Measurements from ENCODE around the gene FAF1. TPM values are rescaled to one million over a fixed set of nuclear protein-coding genes. Genes with fewer than 3 reads are reported as not detected.
"Not testable (repeated sequence)": the region's sequence is repeated elsewhere in the genome, so short reads cannot be mapped to it uniquely, and the experiment has no call there.

The FAF1 gene
- total RNA-seq, 1 donor from 2014 or later: 54.3 TPM

- no peak for TF ChIP-seq CTCF (IDR thresholded peaks at IDR 0.05; ENCODE audit: unreplicated experiment)
- H3K4me3 Mint-ChIP-seq (ENCODE audit: unreplicated experiment): no peak overlapping the region
- DNase-seq (ENCODE audit: low spot score): no peak
Observed at GRCh38 chr1:50913954-50914353, 46.1 kb downstream of the FAF1 start.

GRCh38 chr1:50910356-50910755 is 49.7 kb downstream of the FAF1 start:
- DNase-seq (ENCODE audit: low spot score); H3K9me3 Mint-ChIP-seq (ENCODE audit: unreplicated experiment); H3K4me3 Mint-ChIP-seq (ENCODE audit: unreplicated experiment); H3K27me3 Mint-ChIP-seq (ENCODE audit: unreplicated experiment); H3K4me1 Mint-ChIP-seq (ENCODE audit: unreplicated experiment); H3K27ac Mint-ChIP-seq (ENCODE audit: unreplicated experiment): not testable (repeated sequence)
- H3K36me3 Mint-ChIP-seq (ENCODE audit: low read depth, unreplicated experiment): peaks cover 21% of the 10 kb centered on the region

More at GRCh38 chr1:50913954-50914353, 46.1 kb downstream of the FAF1 start:
- H3K27me3 Mint-ChIP-seq (ENCODE audit: unreplicated experiment): peaks cover 4% of the 10 kb centered on the region
- H3K36me3 Mint-ChIP-seq (ENCODE audit: low read depth, unreplicated experiment): peaks cover 12% of the 10 kb centered on the region
- H3K27ac Mint-ChIP-seq (ENCODE audit: unreplicated experiment): no peak overlapping the region
- no peaks in the 10 kb centered on the region for H3K9me3 Mint-ChIP-seq (ENCODE audit: unreplicated experiment)
- peaks cover 5% of the 10 kb centered on the region for H3K4me1 Mint-ChIP-seq (ENCODE audit: unreplicated experiment)

- not testable (repeated sequence) for H3K4me1 Mint-ChIP-seq (ENCODE audit: unreplicated experiment); H3K27ac Mint-ChIP-seq (ENCODE audit: unreplicated experiment); H3K27me3 Mint-ChIP-seq (ENCODE audit: unreplicated experiment); DNase-seq (ENCODE audit: low spot score); H3K9me3 Mint-ChIP-seq (ENCODE audit: unreplicated experiment); H3K4me3 Mint-ChIP-seq (ENCODE audit: unreplicated experiment)
- H3K36me3 Mint-ChIP-seq (ENCODE audit: low read depth, unreplicated experiment): peaks cover 21% of the 10 kb centered on the region
Observed at GRCh38 chr1:50907610-50908009, 52.5 kb downstream of the FAF1 start.

GRCh38 chr1:50906050-50906449 is 54.0 kb downstream of the FAF1 start:
- peaks cover 21% of the 10 kb centered on the region for H3K36me3 Mint-ChIP-seq (ENCODE audit: low read depth, unreplicated experiment)
- not testable (repeated sequence) for H3K27ac Mint-ChIP-seq (ENCODE audit: unreplicated experiment); DNase-seq (ENCODE audit: low spot score); H3K27me3 Mint-ChIP-seq (ENCODE audit: unreplicated experiment); H3K4me1 Mint-ChIP-seq (ENCODE audit: unreplicated experiment); H3K9me3 Mint-ChIP-seq (ENCODE audit: unreplicated experiment); H3K4me3 Mint-ChIP-seq (ENCODE audit: unreplicated experiment)

- no peaks in the 10 kb centered on the region for H3K4me1 Mint-ChIP-seq (ENCODE audit: unreplicated experiment)
- no peak for DNase-seq (ENCODE audit: low spot score)
- no peak for TF ChIP-seq CTCF (IDR thresholded peaks at IDR 0.05; ENCODE audit: unreplicated experiment)
- H3K36me3 Mint-ChIP-seq (ENCODE audit: low read depth, unreplicated experiment): peaks cover 5% of the 10 kb centered on the region
- H3K9me3 Mint-ChIP-seq (ENCODE audit: unreplicated experiment): no peaks in the 10 kb centered on the region
- no peak overlapping the region for H3K27ac Mint-ChIP-seq (ENCODE audit: unreplicated experiment)
- peaks cover 2% of the 10 kb centered on the region for H3K27me3 Mint-ChIP-seq (ENCODE audit: unreplicated experiment)
- no peak overlapping the region for H3K4me3 Mint-ChIP-seq (ENCODE audit: unreplicated experiment)
Observed at GRCh38 chr1:50902419-50902818, 57.6 kb downstream of the FAF1 start.

- Mint-ChIP-seq H3K4me3 (ENCODE audit: unreplicated experiment) (no peak overlapping the region), H3K9me3 (ENCODE audit: unreplicated experiment) (no peaks in the 10 kb centered on the region), H3K27me3 (ENCODE audit: unreplicated experiment) (no peaks in the 10 kb centered on the region), H3K4me1 (ENCODE audit: unreplicated experiment) (no peaks in the 10 kb centered on the region), H3K27ac (ENCODE audit: unreplicated experiment) (no peak overlapping the region), H3K36me3 (ENCODE audit: low read depth, unreplicated experiment) (peaks cover 3% of the 10 kb centered on the region)
- DNase-seq (ENCODE audit: low spot score): no peak
- no peak for TF ChIP-seq CTCF (IDR thresholded peaks at IDR 0.05; ENCODE audit: unreplicated experiment)
Observed at GRCh38 chr1:50901872-50902271, 58.2 kb downstream of the FAF1 start.

GRCh38 chr1:50898773-50899172 is 61.3 kb downstream of the FAF1 start:
- no peak for DNase-seq (ENCODE audit: low spot score)
- no peaks in the 10 kb centered on the region for H3K27me3 Mint-ChIP-seq (ENCODE audit: unreplicated experiment)
- H3K9me3 Mint-ChIP-seq (ENCODE audit: unreplicated experiment): no peaks in the 10 kb centered on the region
- no peak for TF ChIP-seq CTCF (IDR thresholded peaks at IDR 0.05; ENCODE audit: unreplicated experiment)
- no peaks in the 10 kb centered on the region for H3K4me1 Mint-ChIP-seq (ENCODE audit: unreplicated experiment)
- H3K36me3 Mint-ChIP-seq (ENCODE audit: low read depth, unreplicated experiment): no peaks in the 10 kb centered on the region
- H3K27ac Mint-ChIP-seq (ENCODE audit: unreplicated experiment): no peak overlapping the region
- no peak overlapping the region for H3K4me3 Mint-ChIP-seq (ENCODE audit: unreplicated experiment)

Measured in endothelial cell (in vitro differentiated cells).